Measurements from ENCODE around the gene FGFBP2.

- TF ChIP-seq CTCF (IDR thresholded peaks at IDR 0.05; ENCODE audit: low read length) (no peak), EZH2 (optimal IDR thresholded peaks at IDR 0.05; ENCODE audit: low read depth, low read length) (no peak), EZH2phosphoT487 (IDR thresholded peaks at IDR 0.05; ENCODE audit: low read length) (no peak)
Measured at GRCh38 chr4:15935504-15936402, 27.2 kb downstream of the FGFBP2 start.

Data from MM.1S (cell line).